ENCODE results near the gene TEX14.
"Not testable (repeated sequence)": the region's sequence is repeated elsewhere in the genome, so short reads cannot be mapped to it uniquely, and the experiment has no call there.

The TEX14 gene

GRCh38 chr17:58565389-58566311 lies 126.2 kb downstream of the TEX14 start:
- in situ Hi-C loops (cut with HindIII; ENCODE audit: low sequenced_read_pairs), result no loop called here

- in situ Hi-C loops (cut with HindIII; ENCODE audit: low sequenced_read_pairs), result no loop called here
These were observed 126.9 kb downstream of the TEX14 start for GRCh38 chr17:58564971-58565370.

DNA sequence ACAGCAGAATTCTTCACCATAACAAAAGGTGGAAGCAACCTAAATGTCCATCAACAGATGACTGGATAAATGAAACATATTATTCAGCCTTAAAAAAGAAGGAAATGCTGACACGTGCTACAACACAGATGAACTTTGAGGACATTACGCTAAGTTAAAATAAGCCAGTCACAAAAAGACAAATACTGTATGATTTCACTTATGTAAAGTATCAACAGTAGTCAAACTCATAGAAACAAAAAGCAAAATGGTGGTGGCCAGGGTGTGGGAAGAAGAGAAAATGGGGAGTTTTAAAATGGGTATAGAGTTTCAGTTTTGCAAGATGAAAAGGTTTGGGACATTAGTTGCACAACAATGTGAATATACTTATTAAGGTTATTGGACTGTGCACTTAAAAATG lies 127.6 kb downstream of the TEX14 start:
- in situ Hi-C loops (cut with HindIII; ENCODE audit: low sequenced_read_pairs), result no loop called here

GRCh38 chr17:58560511-58560910 lies 131.3 kb downstream of the TEX14 start:
- in situ Hi-C loops (cut with HindIII; ENCODE audit: low sequenced_read_pairs), result no loop called here

DNA sequence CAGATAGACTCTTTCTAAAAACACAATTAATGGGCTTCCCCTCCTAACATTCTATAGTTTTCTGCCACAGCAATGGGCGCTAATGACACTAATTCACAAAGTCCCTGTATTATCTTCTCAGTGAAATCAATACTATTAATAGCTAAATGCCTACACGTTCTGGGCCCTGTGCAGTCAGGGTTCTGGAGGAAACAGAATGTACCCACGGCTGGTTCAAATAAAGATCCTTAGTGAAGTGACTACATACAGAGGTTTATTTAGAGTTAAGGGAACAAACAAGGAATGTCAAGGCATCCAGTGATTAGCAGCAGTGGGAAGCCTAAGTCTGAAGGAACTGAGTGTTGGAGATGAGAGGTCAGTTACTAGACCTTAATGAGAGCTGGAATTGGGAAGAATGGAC lies 133.9 kb downstream of the TEX14 start:
- in situ Hi-C loops (cut with HindIII; ENCODE audit: low sequenced_read_pairs), result no loop called here

GRCh38 chr17:58556833-58557250 lies 135.0 kb downstream of the TEX14 start:
- in situ Hi-C loops (cut with HindIII; ENCODE audit: low sequenced_read_pairs), result no loop called here

- in situ Hi-C loops (cut with HindIII; ENCODE audit: low sequenced_read_pairs), result not testable (repeated sequence)
These were observed 136.7 kb downstream of the TEX14 start for GRCh38 chr17:58555109-58555508.

- in situ Hi-C loops (cut with HindIII; ENCODE audit: low sequenced_read_pairs), result no loop called here
These were observed 150.6 kb downstream of the TEX14 start for GRCh38 chr17:58541249-58541648.

DNA sequence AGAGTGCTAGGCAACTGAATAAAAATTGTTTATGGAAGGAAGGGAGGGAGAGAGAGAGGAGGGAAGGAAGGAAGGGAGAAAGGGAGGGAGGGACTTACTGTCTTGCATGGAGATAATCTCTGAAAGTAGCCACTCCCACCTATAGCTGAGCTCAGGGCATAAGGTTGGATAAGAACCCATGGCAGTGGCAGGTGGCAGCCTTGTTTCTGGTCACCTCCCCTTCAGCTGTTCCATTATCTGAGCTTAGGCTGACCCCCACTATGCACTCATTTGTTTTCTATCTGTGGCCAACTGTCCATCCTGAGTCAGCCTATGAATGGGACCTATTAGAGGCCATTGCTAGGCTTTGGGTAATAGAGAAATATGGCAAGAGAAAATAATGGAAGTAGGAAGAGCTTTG lies 152.1 kb downstream of the TEX14 start:
- in situ Hi-C loops (cut with HindIII; ENCODE audit: low sequenced_read_pairs), result no loop called here

GRCh38 chr17:58538811-58539409 lies 152.9 kb downstream of the TEX14 start:
- in situ Hi-C loops (cut with HindIII; ENCODE audit: low sequenced_read_pairs), result no loop called here

DNA sequence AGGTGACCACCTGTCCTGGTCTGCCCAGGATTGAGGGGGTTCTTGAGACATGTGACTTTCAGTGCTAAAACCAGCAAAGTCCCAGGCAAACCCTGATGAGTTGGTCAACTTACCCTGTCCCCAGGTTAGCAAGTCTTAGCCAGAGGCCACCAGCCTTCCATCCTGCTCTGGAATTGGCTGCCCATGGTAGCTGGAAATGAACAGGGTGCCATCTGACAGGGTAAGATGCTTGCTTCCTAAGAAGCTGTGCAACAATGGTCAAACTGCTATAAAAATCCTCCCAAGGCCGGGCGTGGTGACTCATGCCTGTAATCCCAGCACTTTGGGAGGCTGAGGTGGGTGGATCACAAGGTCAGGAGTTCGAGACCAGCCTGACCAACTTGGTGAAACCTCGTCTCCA lies 154.6 kb downstream of the TEX14 start:
- in situ Hi-C loops (cut with HindIII; ENCODE audit: low sequenced_read_pairs), result no loop called here

DNA sequence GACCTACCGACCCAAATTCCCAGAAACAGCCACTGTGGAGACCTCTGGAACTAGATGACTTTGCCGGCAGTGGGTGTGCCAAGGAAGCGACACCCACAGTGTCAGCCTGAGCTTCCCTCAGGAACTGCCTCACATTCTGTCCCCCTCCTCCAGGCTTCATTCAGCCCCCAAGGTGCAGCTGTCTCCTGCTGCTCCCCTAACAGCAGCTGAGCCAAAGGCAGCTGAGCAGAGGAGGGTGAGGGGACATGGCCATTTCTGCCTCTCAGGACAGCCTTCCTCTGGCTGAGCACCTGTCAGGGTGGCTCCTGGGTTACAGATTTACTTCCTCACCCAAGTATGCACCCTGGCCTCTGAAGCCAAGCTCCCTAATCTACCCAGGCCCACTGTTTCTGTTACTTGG lies 155.3 kb downstream of the TEX14 start:
- in situ Hi-C loops (cut with HindIII; ENCODE audit: low sequenced_read_pairs), result no loop called here

DNA sequence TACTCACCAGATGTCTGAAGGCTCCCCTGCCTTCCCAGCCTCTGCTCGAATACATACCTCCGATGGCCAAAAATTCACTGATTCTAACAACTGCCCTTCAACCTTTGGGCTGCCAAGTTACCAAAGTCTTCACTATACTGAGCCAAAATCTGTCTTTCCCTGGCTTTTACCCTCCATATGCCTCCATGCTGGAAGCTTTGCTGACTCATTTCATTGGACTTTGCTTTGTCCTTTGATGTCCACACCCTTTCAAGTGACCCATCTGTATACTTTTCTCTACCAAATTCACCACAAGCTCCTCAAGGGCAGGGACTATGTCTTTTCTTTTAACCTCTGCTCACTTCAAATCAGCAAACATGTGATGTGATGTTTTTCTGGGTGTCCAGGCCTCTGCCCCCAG lies 156.4 kb downstream of the TEX14 start:
- in situ Hi-C loops (cut with HindIII; ENCODE audit: low sequenced_read_pairs), result no loop called here

DNA sequence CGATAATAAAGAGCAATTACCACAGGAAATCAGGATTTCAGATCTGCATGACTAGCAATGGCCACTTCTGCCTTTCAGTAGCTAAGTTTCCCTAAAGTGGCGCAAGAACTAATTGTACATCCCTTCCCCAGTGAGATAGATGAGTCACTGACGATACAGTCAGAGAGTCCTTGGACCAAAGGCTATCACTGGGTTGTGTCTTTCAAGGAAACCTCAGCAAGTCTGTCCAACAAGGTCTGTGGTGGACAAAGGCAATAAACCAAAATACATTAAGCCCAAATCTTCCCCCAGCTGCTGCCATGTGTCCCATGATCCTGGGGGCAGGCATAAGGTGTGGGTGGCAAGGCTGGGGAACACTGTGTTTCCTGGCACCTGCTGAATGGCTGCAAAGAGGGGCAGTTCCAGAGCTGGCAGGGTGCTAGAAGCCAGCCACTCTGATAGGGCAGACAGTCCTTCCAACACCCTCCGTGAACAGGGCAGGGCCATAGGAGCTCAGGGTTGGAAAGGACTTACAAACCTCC lies 156.9 kb downstream of the TEX14 start:
- in situ Hi-C loops (cut with HindIII; ENCODE audit: low sequenced_read_pairs), result no loop called here

- in situ Hi-C loops (cut with HindIII; ENCODE audit: low sequenced_read_pairs), result no loop called here
These were observed 157.5 kb downstream of the TEX14 start for GRCh38 chr17:58534331-58534730.

DNA sequence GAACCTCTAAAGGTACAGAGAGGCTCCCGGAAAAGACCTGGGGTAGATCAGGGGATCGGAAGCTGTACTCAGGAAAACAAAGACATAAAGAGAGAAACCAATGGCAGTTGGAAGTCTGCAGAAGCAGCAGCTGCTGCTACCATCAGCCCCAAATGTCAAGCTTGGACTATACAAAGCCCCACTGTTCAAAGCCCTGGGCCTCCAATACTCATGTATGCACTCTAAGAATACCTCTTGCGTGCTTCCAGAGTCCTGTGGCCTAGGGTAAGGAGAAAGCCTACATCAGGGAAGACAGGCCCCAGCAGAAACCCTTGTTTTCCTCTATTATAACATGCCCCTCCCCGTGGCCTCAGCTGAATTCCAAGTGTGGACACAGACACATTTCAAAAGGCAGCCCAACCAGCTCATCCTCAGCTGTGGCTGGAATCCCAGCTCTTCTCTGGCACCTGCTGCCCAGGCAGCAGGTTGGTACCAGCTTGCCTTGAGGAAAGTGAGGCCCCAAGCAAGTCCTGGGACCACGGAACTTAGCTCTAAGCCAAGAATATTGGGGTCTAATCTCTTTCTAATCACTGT lies 158.1 kb downstream of the TEX14 start:
- in situ Hi-C loops (cut with HindIII; ENCODE audit: low sequenced_read_pairs), result no loop called here

DNA sequence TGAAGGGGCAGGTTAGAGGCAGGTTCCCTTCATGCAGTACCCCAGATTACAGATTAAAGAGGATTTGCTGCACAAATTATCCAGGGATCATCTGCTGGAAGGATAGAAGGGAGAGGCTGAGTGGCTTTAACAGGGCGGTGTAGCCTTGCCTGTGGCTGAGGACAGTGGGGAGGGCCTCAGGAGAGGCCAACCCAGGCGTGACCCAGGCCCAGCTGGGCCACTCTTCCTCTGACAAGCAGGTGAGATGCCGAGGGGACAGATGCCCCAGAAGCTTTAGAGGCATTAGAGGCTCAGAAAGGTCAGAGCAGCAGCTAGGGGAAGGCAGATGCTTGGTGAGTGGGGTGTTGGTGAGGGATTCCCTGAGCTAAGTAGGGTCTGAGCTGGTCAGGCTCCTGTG lies 159.3 kb downstream of the TEX14 start:
- in situ Hi-C loops (cut with HindIII; ENCODE audit: low sequenced_read_pairs), result no loop called here

GRCh38 chr17:58531661-58532554 lies 159.9 kb downstream of the TEX14 start:
- in situ Hi-C loops (cut with HindIII; ENCODE audit: low sequenced_read_pairs), result no loop called here

GRCh38 chr17:58531122-58531521 lies 160.7 kb downstream of the TEX14 start:
- in situ Hi-C loops (cut with HindIII; ENCODE audit: low sequenced_read_pairs), result no loop called here

- in situ Hi-C loops (cut with HindIII; ENCODE audit: low sequenced_read_pairs), result no loop called here
These were observed 161.2 kb downstream of the TEX14 start for GRCh38 chr17:58530655-58531054.

GRCh38 chr17:58529275-58529674 lies 162.6 kb downstream of the TEX14 start:
- in situ Hi-C loops (cut with HindIII; ENCODE audit: low sequenced_read_pairs), result no loop called here

Measured in DLD1 (cell line).